GM19238 (cell line): ENCODE data around the gene TBC1D19.

Source experiments
- DNase-seq: peaks from one replicate; pipeline ENCODE4 v3.0.0; 2011; ENCODE audit warnings: low spot score; ENCODE audit not compliant: insufficient read length

TBC1D19 gene

GRCh38 chr4:26731351-26732035, 147.6 kb downstream of the TBC1D19 start:
- no peak for DNase-seq

GRCh38 chr4:26732356-26732755, 148.5 kb downstream of the TBC1D19 start:
- no peak for DNase-seq

- DNase-seq = no peak
These were observed 152.7 kb downstream of the TBC1D19 start for GRCh38 chr4:26736621-26737020.

DNA sequence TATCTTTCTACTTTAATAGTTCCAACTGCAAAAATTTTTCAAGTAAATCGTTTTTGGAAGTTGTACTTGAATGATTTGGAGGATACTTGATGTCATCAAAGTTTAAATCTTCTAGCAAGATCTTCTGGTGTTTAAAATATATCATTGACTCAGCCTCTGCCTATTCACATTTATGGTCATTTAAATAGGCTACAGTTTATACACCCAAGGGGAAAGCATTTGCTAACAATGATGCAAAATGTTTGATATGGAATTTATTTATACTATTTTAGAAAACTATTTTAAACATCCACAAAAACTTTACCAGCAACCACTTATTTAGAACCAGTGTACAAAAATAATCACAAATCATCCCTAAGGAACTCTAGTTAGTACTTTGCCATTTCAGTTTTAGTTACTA, 153.5 kb downstream of the TBC1D19 start:
- DNase-seq = no peak

DNA sequence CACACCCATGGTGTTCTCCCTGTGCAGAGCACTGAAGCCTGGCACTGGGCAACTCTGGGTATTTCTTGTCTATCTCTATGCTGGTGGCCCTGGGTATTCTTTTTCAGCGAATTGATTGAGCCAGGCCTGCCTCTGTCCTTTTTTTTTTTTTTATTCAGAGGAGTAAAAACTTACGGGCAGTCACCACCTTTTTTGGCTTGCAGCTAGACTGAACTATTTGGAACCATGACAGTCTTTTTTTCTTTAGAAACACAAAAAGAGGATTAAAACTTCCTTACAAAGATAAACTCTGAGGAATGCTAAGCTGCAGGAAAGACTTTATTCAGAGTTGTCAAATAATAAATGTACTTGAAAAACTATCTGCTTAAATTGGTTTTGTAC, 157.6 kb downstream of the TBC1D19 start:
- DNase-seq = no peak

- no peak for DNase-seq
These were observed 162.9 kb downstream of the TBC1D19 start for GRCh38 chr4:26746802-26747213.

GRCh38 chr4:26748811-26749210, 164.9 kb downstream of the TBC1D19 start:
- no peak for DNase-seq

GRCh38 chr4:26749867-26750266, 166.0 kb downstream of the TBC1D19 start:
- no peak for DNase-seq

DNA sequence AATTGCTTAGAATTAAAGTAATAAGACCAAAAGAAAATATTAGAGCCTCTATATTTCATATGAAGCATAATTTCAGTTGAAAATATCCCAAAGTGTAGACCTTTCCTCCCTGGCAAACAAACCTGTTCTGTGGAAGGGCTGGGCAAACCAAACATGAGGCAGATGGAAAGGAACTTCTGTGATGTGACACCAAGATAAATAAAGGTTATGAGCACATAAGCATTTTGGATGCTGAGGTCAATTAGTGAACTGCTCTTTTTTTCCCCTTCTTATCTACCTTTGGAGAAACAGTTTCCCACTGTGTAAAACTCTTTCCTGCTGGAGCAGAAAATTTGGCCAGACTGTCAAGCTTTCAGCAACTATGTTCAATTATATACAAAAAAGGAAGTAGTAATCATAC, 167.1 kb downstream of the TBC1D19 start:
- DNase-seq = no peak

- DNase-seq = no peak
These were observed 168.0 kb downstream of the TBC1D19 start for GRCh38 chr4:26751838-26752237.

DNA sequence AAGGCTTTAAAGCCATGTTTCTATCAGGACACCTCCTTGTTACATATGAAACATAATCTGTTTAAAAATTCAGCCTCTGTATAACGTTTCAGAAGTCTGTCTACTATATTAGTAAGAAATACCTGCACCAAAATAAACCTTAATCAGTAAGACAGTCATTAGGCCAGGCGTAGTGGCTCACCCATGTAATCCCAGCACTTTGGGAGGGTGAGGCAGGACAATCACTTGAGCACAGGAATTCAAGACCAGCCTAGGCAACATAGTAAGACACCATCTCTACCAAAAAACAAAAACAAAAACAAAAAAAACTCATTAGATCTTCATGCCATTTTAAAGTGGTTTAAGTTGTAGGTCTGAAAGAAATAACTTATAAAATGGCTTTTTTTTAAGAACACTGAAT, 169.3 kb downstream of the TBC1D19 start:
- DNase-seq = no peak

GRCh38 chr4:26753617-26754016, 169.7 kb downstream of the TBC1D19 start:
- no peak for DNase-seq

- DNase-seq = no peak
These were observed 173.9 kb downstream of the TBC1D19 start for GRCh38 chr4:26757751-26758150.

DNA sequence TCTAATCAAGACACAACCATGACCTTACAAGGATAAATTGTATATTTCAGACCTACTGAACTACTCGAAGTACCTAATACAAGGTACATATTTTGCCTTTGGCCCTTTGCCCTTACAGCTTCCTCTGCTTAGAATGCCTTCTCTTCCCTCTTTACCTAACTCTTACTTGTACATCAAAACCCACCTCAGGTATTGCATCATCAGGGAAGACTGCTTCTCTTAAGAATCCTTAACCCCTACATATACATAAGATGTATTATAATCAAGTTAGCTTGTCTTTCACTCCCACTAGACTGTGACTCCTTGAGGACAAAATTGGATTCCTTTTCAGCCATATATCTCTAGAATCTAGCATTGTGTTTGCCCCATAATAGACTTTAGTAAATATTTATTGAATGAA, 175.0 kb downstream of the TBC1D19 start:
- no peak for DNase-seq

DNA sequence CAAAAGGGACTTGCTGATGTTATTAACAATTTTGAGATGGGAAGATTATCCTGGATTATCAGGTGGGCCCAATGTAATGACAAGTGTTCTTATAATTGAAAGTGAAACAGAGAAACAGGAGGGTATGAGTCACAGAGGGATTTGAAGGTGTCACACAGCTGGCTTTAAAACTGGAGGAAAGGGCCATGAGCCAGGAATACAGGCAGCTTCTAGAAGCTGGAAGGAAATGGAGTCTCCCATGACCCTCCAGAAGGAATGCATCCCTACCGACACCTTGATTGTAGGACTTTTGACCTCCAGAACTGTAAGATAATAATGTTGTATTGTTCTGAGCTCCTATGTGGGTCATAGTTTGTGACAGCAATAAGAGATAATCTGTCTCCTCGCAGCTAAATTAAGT, 178.8 kb downstream of the TBC1D19 start:
- no peak for DNase-seq

- no peak for DNase-seq
These were observed 179.2 kb downstream of the TBC1D19 start for GRCh38 chr4:26763063-26763462.

GRCh38 chr4:26763648-26764047, 179.8 kb downstream of the TBC1D19 start:
- DNase-seq = no peak

- no peak for DNase-seq
These were observed 180.3 kb downstream of the TBC1D19 start for GRCh38 chr4:26764231-26764630.

GRCh38 chr4:26765515-26765914, 181.6 kb downstream of the TBC1D19 start:
- DNase-seq = no peak

- no peak for DNase-seq
These were observed 182.3 kb downstream of the TBC1D19 start for GRCh38 chr4:26766141-26766540.

GRCh38 chr4:26772096-26772873, 188.4 kb downstream of the TBC1D19 start:
- DNase-seq = no peak

DNA sequence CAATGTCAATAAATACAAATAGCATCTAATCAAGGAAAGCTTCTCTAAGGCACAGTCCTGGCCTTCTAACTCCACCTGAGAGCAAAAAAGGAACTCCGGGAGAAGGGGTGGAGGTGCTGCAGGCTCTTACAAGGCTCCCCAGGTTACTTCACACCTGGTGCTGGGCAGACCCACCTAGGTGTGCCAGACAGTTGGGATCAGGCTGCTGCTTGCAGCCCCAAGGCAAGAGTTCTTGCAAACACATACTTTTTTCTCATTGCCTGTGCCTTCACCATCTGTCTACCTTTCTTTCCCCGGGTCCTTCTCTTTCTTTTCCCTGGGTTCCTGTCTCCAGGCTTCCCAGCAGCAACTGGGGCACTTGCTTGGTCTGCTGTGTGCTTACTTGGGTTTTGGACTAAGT, 195.3 kb downstream of the TBC1D19 start:
- DNase-seq = no peak

GRCh38 chr4:26779674-26780073, 195.8 kb downstream of the TBC1D19 start:
- no peak for DNase-seq
